HEK293T (cell line): ENCODE results near the gene NHSL2.
"Not testable (repeated sequence)": the region's sequence is repeated elsewhere in the genome, so short reads cannot be mapped to it uniquely, and the experiment has no call there.

Experiments used
- CTCF ChIA-PET: fragments of 350-600 bp; formaldehyde crosslinking; extraction: SDS; loops from one replicate; lab custom pipeline; 2021; ENCODE audit warnings: antibody characterized with exemption, inconsistent platforms; lab: Yijun Ruan, JAX
- POLR2A ChIA-PET: fragments of 350-600 bp; formaldehyde crosslinking; extraction: SDS; loops from one replicate; lab custom pipeline; 2020; ENCODE audit warnings: antibody characterized with exemption, inconsistent platforms; lab: Yijun Ruan, JAX
- DNase-seq: peaks from one replicate; pipeline ENCODE4 v3.0.0; 2012; ENCODE audit warnings: mixed read lengths; ENCODE audit errors: extremely low spot score
- ARNT ChIP-seq: fragments of 450-650 bp; IDR thresholded peaks from 2 replicates; pipeline ENCODE4 v1.6.1; 2017; ENCODE audit warnings: mild to moderate bottlenecking
- BHLHE40 ChIP-seq: fragments of 450-650 bp; IDR thresholded peaks from 2 replicates; pipeline ENCODE4 v1.6.1; 2016; ENCODE audit warnings: mild to moderate bottlenecking, moderate library complexity, borderline replicate concordance
- CTBP1 ChIP-seq: fragments of 450-650 bp; IDR thresholded peaks from 2 replicates; pipeline ENCODE4 v1.6.1; 2016; ENCODE audit warnings: borderline replicate concordance
- ELF4 ChIP-seq: fragments of 450-650 bp; IDR thresholded peaks from 2 replicates; pipeline ENCODE4 v1.6.1; 2017; ENCODE audit warnings: antibody characterized with exemption
- FOXA1 ChIP-seq: fragments of 450-650 bp; IDR thresholded peaks from 2 replicates; pipeline ENCODE4 v1.6.1; 2016; ENCODE audit warnings: mild to moderate bottlenecking
- FOXK2 ChIP-seq: fragments of 450-650 bp; IDR thresholded peaks from 2 replicates; pipeline ENCODE4 v1.6.1; 2016; ENCODE audit warnings: mild to moderate bottlenecking
- FOXM1 ChIP-seq: fragments of 450-650 bp; IDR thresholded peaks from 2 replicates; pipeline ENCODE4 v1.6.1; 2017; ENCODE audit warnings: mild to moderate bottlenecking, borderline replicate concordance
- HDGF ChIP-seq: fragments of 450-650 bp; IDR thresholded peaks from 2 replicates; pipeline ENCODE4 v1.6.1; 2017; ENCODE audit warnings: antibody characterized with exemption, borderline replicate concordance
- L3MBTL2 ChIP-seq: fragments of 450-650 bp; conservative IDR thresholded peaks from 2 replicates; pipeline ENCODE4 v1.6.1; 2016; ENCODE audit warnings: mild to moderate bottlenecking
- LEF1 ChIP-seq: fragments of 450-650 bp; IDR thresholded peaks from 2 replicates; pipeline ENCODE4 v1.6.1; 2017; ENCODE audit warnings: mild to moderate bottlenecking, borderline replicate concordance
- NFRKB ChIP-seq: fragments of 450-650 bp; IDR thresholded peaks from 2 replicates; pipeline ENCODE4 v1.6.1; 2016; ENCODE audit warnings: mild to moderate bottlenecking, moderate library complexity
- PKNOX1 ChIP-seq: fragments of 450-650 bp; IDR thresholded peaks from 2 replicates; pipeline ENCODE4 v1.6.1; 2016
- SP1 ChIP-seq: fragments of 450-650 bp; IDR thresholded peaks from 2 replicates; pipeline ENCODE4 v1.6.1; 2017
- SUZ12 ChIP-seq: fragments of 450-650 bp; IDR thresholded peaks from 2 replicates; pipeline ENCODE4 v1.6.1; 2016; ENCODE audit warnings: mild to moderate bottlenecking
- TARDBP ChIP-seq: fragments of 450-650 bp; IDR thresholded peaks from 2 replicates; pipeline ENCODE4 v1.6.1; 2016
- ZNF384 ChIP-seq: fragments of 450-650 bp; IDR thresholded peaks from 2 replicates; pipeline ENCODE4 v1.6.1; 2016

NHSL2 gene

GRCh38 chrX:71910643-71910985, at the start of gene NHSL2:
Gene NHSL2 (plus strand): TSS chrX:71910845.
- CTCF ChIA-PET, result interaction anchor here (0.5 to 1.4 kb wide), 10 partner anchors 14 to 355 kb away, joined by 3 to 4 read pairs (median 3); no protein-coding TSS in a partner anchor
- TF ChIP-seq FOXA1 (no peak), HDGF (no peak), LEF1 (no peak), ARNT (no peak), ELF4 (no peak), SUZ12 (no peak), FOXK2 (no peak), PKNOX1 (no peak), CTBP1 (no peak), L3MBTL2 (no peak), NFRKB (no peak)

GRCh38 chrX:71867680-71868079, 43.0 kb upstream of the NHSL2 start:
- no peak for DNase-seq
- ChIA-PET POLR2A (no interaction called here), CTCF (no interaction called here)
- no peak for TF ChIP-seq FOXM1
- TF ChIP-seq PKNOX1, result no peak
- TF ChIP-seq CTBP1, result no peak
- TF ChIP-seq ARNT, result no peak
- no peak for TF ChIP-seq ELF4
- TF ChIP-seq TARDBP, result no peak
- TF ChIP-seq SP1, result no peak
- TF ChIP-seq FOXK2, result no peak
- no peak for TF ChIP-seq ZNF384
- no peak for TF ChIP-seq LEF1
- TF ChIP-seq L3MBTL2, result no peak
- TF ChIP-seq BHLHE40, result no peak
- no peak for TF ChIP-seq FOXA1
- no peak for TF ChIP-seq HDGF
- TF ChIP-seq SUZ12, result no peak
- no peak for TF ChIP-seq NFRKB

More at GRCh38 chrX:71910643-71910985, at the start of gene NHSL2:
- DNase-seq, result peak; percentile 47
- POLR2A ChIA-PET, result interaction anchor here (1.0 to 1.2 kb wide), 4 partner anchors 15 to 221 kb away, joined by 3 to 6 read pairs (median 3); partner anchors contain the start of gene RTL5

GRCh38 chrX:71869566-71869965, 41.1 kb upstream of the NHSL2 start:
- DNase-seq, CTCF ChIA-PET, POLR2A ChIA-PET: not testable (repeated sequence)

- DNase-seq, result peak; percentile 48
- CTCF ChIA-PET, result interaction anchor here (0.6 to 1.2 kb wide), 3 partner anchors 11 to 1450 kb away, joined by 3 read pairs; no protein-coding TSS in a partner anchor
- TF ChIP-seq BHLHE40, result no peak
- no peak for TF ChIP-seq L3MBTL2
- POLR2A ChIA-PET, result no interaction called here
Observed at GRCh38 chrX:71870208-71871098, 40.2 kb upstream of the NHSL2 start.

- CTCF ChIA-PET, result interaction anchor here (0.6 to 1.2 kb wide), 2 partner anchors 202 to 1450 kb away, joined by 3 read pairs; no protein-coding TSS in a partner anchor
- POLR2A ChIA-PET, result no interaction called here
- no peak for DNase-seq
- TF ChIP-seq FOXA1, result no peak
Observed at GRCh38 chrX:71871367-71871766, 39.3 kb upstream of the NHSL2 start.

- DNase-seq, result no peak
- POLR2A ChIA-PET, result no interaction called here
- TF ChIP-seq HDGF, result no peak
- no peak for TF ChIP-seq FOXM1
- no peak for TF ChIP-seq NFRKB
- no peak for TF ChIP-seq ZNF384
- no peak for TF ChIP-seq ELF4
- TF ChIP-seq LEF1, result no peak
- no peak for TF ChIP-seq SP1
- no peak for TF ChIP-seq PKNOX1
- no peak for TF ChIP-seq TARDBP
- no peak for TF ChIP-seq BHLHE40
- TF ChIP-seq ARNT, result no peak
- TF ChIP-seq CTBP1, result no peak
- no peak for TF ChIP-seq FOXA1
- TF ChIP-seq L3MBTL2, result no peak
- no peak for TF ChIP-seq FOXK2
- no peak for TF ChIP-seq SUZ12
- CTCF ChIA-PET, result interaction anchor here (0.6 kb wide), 1 partner anchor 147 kb away, joined by 4 read pairs; no protein-coding TSS in a partner anchor
Observed at GRCh38 chrX:71872542-71873458, 37.8 kb upstream of the NHSL2 start.
